Ascending aorta (tissue), 2 donors: Measurements from ENCODE around the gene MAP1LC3C. TPM values are rescaled to one million over a fixed set of nuclear protein-coding genes. Genes with fewer than 3 reads are reported as not detected.
"Not testable (repeated sequence)": the region's sequence is repeated elsewhere in the genome, so short reads cannot be mapped to it uniquely, and the experiment has no call there.

Source experiments
- DNase-seq, 2 donors: peaks; one replicate each; pipeline ENCODE4 v3.0.0-alpha.2; 2019; ENCODE audit warnings: low spot score in 2 of 2
- H3K27ac ChIP-seq, 2 donors: fragments of 200-600 bp; sonication (generic); one replicate each; pipeline ENCODE4 v1.5.1; 2016 to 2017; ENCODE audit warnings: mild to moderate bottlenecking in 1 of 2
- H3K27me3 ChIP-seq: fragments of 200-600 bp; sonication (generic); one replicate; pipeline ENCODE4 v1.5.1; 2017
- H3K36me3 ChIP-seq, 2 donors: fragments of 200-600 bp; sonication (generic); one replicate each; pipeline ENCODE4 v1.5.1; 2016
- H3K4me1 ChIP-seq, 2 donors: fragments of 200-600 bp; sonication (generic); one replicate each; pipeline ENCODE4 v1.5.1; 2016 to 2017; ENCODE audit warnings: mild to moderate bottlenecking in 1 of 2
- H3K4me3 ChIP-seq, 2 donors: fragments of 200-600 bp; sonication (generic); one replicate each; pipeline ENCODE4 v1.5.1; 2016 to 2017; ENCODE audit warnings: mild to moderate bottlenecking in 1 of 2
- H3K9me3 ChIP-seq, 2 donors: fragments of 200-600 bp; sonication (generic); one replicate each; pipeline ENCODE4 v1.5.1; 2016
- intact Hi-C: fragments of 100-400 bp; cut with DNase I; formaldehyde crosslinking; loops from one replicate; pipeline ENCODE4 v1.15.1; 2023
- total RNA-seq: library from RNA; depleted of rRNA; stranded (reverse); fragments of >200 nt; gene quantifications from one replicate; pipeline ENCODE4 v1.1.0, GENCODE V29; 2016
- TF ChIP-seq, protein P1 (sequence below), 3 experiments: fragments of 200-600 bp in 2 of 3; fragments of 450-650 bp in 1 of 3; sonication (generic) in 2 of 3; IDR thresholded peaks; one replicate each; pipeline ENCODE4 v1.5.1; 2016 to 2019; ENCODE audit warnings: antibody characterized with exemption in 3 of 3, mild to moderate bottlenecking in 1 of 3, moderate library complexity in 1 of 3

Gene MAP1LC3C
- total RNA-seq, 1 donor from 2014 or later: not detected

DNA sequence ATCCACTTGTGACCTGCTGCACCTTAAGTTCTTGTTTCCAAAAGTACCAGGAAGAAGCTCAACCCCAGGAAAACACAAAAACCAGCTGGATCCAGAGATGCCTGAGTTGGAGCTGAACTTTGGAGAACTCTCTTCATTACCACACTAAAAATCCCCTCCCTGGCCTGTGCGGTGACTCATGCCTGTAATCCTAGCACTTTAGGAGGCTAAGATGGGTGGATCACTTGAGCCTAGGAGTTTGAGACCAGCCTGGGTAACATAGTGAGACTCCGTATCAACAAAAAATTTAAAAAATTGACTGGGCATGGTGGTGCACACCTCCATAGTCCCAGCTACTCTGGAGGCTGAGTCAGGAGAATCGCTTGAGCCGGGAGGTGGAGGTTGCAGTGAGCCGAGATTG, 6.2 kb downstream of the MAP1LC3C start:
- Histone ChIP-seq H3K9me3 (no peaks in the 10 kb centered on the region), H3K27me3 (no peaks in the 10 kb centered on the region), H3K36me3 (no peaks in the 10 kb centered on the region), H3K27ac (no peak overlapping the region), H3K4me3 (no peak overlapping the region), H3K4me1 (no peaks in the 10 kb centered on the region)
- TF ChIP-seq, protein P1, sequence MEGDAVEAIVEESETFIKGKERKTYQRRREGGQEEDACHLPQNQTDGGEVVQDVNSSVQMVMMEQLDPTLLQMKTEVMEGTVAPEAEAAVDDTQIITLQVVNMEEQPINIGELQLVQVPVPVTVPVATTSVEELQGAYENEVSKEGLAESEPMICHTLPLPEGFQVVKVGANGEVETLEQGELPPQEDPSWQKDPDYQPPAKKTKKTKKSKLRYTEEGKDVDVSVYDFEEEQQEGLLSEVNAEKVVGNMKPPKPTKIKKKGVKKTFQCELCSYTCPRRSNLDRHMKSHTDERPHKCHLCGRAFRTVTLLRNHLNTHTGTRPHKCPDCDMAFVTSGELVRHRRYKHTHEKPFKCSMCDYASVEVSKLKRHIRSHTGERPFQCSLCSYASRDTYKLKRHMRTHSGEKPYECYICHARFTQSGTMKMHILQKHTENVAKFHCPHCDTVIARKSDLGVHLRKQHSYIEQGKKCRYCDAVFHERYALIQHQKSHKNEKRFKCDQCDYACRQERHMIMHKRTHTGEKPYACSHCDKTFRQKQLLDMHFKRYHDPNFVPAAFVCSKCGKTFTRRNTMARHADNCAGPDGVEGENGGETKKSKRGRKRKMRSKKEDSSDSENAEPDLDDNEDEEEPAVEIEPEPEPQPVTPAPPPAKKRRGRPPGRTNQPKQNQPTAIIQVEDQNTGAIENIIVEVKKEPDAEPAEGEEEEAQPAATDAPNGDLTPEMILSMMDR (IDR thresholded peaks at IDR 0.05): no peak
- DNase-seq: no peak
- intact Hi-C loops: no loop called here

DNA sequence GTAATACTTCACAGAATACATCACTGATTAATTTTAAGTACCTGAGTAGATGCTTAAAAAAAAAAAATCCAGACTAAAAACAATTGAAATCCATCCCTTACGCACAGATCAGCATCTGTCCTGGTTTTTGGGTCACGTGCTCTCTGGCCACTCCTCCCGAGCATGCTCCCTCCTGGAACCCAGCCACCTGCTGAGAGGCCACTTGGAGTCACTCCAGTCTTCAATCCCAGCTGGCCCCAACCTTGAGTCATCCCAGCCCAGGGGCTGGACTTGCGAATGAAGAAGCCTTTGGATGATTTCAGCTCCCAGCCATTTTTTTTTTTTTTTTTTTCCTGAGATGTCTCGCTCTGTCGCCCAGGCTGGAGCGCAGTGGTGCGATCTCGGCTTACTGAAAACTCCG, 8.9 kb downstream of the MAP1LC3C start:
- Histone ChIP-seq H3K9me3 (no peaks in the 10 kb centered on the region), H3K4me3 (no peak overlapping the region), H3K27me3 (no peaks in the 10 kb centered on the region), H3K4me1 (no peaks in the 10 kb centered on the region), H3K36me3 (no peaks in the 10 kb centered on the region), H3K27ac (no peak overlapping the region)
- intact Hi-C loops: no loop called here
- TF ChIP-seq, protein P1 (IDR thresholded peaks at IDR 0.05): no peak
- DNase-seq: peak in 1 of 2 donors; percentile 70

DNA sequence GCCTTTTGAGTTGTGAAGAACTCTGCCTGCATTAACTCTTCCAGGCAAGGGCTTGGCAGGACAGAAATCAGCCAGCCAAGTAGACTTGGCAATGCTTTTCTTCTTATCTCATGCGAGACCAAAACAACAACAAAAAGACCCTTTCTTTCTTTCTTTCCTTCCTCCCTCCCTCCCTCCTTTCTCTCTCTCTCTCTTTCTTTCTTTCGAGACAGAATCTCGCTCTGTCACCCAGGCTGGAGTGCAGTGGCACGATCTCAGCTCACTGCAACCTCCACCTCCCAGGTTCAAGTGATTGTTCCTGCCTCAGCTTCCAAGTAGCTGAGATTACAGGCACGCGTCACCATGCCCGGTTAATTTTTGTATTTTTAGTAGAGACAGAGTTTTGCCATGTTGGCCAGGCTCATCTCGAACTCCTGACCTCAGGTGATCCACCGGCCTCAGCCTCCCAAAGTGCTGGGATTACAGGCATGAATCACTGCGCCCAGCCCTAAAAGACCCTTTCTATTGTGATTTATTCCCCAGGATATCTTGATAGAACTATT, 10.4 kb downstream of the MAP1LC3C start:
- H3K27ac ChIP-seq, H3K27me3 ChIP-seq, H3K9me3 ChIP-seq, intact Hi-C loops, DNase-seq, H3K4me3 ChIP-seq, H3K36me3 ChIP-seq, H3K4me1 ChIP-seq: not testable (repeated sequence)

DNA sequence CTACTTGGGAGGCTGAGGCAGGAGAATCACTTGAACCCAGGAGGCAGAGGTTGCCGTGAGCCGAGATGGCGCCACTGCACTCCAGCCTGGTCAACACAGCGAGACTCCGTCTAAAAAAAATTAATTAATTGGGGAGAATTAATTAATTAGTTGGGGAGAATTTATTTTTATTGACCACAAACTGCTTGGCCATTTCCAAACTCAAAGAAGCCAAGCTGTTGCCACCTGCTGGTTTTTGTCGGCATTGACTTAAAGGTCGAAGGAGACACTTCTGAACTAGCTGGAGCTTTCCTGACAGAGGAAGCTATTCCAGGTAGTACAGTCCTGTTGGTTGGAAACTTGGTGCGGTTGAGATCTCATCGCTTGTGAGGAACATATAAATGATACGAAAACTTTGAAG, 13.1 kb downstream of the MAP1LC3C start:
- Histone ChIP-seq H3K36me3 (no peaks in the 10 kb centered on the region), H3K27ac (no peak overlapping the region), H3K4me1 (no peaks in the 10 kb centered on the region), H3K27me3 (no peaks in the 10 kb centered on the region), H3K4me3 (no peak overlapping the region), H3K9me3 (no peaks in the 10 kb centered on the region)
- intact Hi-C loops: no loop called here
- TF ChIP-seq, protein P1 (IDR thresholded peaks at IDR 0.05): no peak
- DNase-seq: no peak

DNA sequence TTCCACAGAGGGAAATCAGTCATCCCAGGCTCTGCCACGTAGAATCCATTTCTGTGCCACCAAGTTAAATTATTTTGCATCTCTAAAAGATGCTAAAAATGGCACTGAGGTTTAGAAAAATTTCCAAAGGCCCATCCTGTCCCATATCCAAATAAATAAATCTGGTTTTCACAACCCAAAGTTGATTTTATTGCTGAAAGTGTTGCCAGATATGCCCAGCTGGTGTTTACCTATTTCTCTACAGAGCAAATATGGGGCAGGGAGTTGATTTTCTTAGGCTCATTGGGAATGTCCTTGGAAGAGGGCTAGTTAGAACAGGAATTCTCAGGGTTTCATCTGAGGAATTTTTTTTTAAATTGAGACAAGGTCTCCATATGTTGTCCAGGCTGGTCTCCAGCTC, 19.0 kb downstream of the MAP1LC3C start:
- Histone ChIP-seq H3K4me1 (no peaks in the 10 kb centered on the region), H3K4me3 (no peak overlapping the region), H3K27me3 (no peaks in the 10 kb centered on the region), H3K27ac (no peak overlapping the region), H3K9me3 (no peaks in the 10 kb centered on the region), H3K36me3 (no peaks in the 10 kb centered on the region)
- intact Hi-C loops: no loop called here
- TF ChIP-seq, protein P1 (IDR thresholded peaks at IDR 0.05): no peak
- no peak for DNase-seq

DNA sequence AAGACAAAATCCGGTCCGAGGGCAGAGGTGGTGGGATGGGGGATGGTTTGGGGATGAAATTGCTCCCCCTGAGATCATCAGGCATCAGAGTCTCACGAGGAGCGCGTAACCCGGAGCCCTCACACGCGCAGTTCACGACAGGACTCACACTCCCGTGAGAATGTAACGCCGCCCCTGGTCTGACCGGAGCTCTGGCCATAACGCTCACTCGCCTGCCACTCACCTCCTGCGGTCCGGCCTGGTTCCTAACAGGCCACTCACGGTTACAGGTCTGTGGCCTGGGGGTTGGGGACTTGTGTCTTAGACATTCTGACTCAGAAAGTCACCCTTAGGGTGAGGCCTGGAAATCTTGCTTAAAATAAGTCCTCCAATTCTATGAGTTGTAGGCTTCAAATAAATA, 19.8 kb downstream of the MAP1LC3C start:
- Histone ChIP-seq H3K27ac (no peak overlapping the region), H3K4me1 (no peaks in the 10 kb centered on the region), H3K9me3 (no peaks in the 10 kb centered on the region), H3K4me3 (no peak overlapping the region), H3K27me3 (no peaks in the 10 kb centered on the region), H3K36me3 (no peaks in the 10 kb centered on the region)
- intact Hi-C loops: no loop called here
- no peak for DNase-seq
- TF ChIP-seq, protein P1 (IDR thresholded peaks at IDR 0.05): no peak
